HepG2 (cell line): ENCODE results near the gene DNAJC30. TPM values are rescaled to one million over a fixed set of nuclear protein-coding genes. Genes with fewer than 3 reads are reported as not detected.

ENCODE experiments used
- ATAC-seq: fragments of 200-7000 bp; cut with Tn5 transposase; 3 replicates; pipeline ENCODE4 v1.9.1; 2020; ENCODE audit warnings: mild to moderate bottlenecking, moderate library complexity
- BruUV-seq: library from RNA; stranded (reverse); fragments of 400-500 nt; replicated peaks from 2 replicates; lab custom pipeline; 2021; lab: Mats Ljungman, UMichigan
- CTCF ChIA-PET: fragments of 300-600 bp; formaldehyde crosslinking; extraction: SDS; loops from one replicate; lab custom pipeline; 2021; ENCODE audit warnings: low total read pairs, inconsistent platforms, low intra/inter-chr PET ratio; lab: Yijun Ruan, JAX
- POLR2A ChIA-PET: fragments of 350-600 bp; sonication (Branson Sonifier 250); formaldehyde crosslinking; loops from one replicate; lab custom pipeline; 2020; ENCODE audit warnings: antibody characterized with exemption, inconsistent platforms; lab: Yijun Ruan, JAX
- DNase-seq: peaks from one replicate; pipeline ENCODE4 v3.0.0-alpha.2; 2015; ENCODE audit warnings: low spot score
- FAIRE-seq: peaks from 3 replicates; lab custom pipeline; 2011; peaks lifted over from hg19 to GRCh38; lab: Jason Lieb, UNC
- H2AFZ ChIP-seq: one replicate; pipeline ENCODE4 v1.6.1; 2011; ENCODE audit warnings: low read length, inconsistent platforms
- H3K27ac ChIP-seq: fragments of 300-600 bp; 3 replicates; pipeline ENCODE4 v1.8.0; 2011; ENCODE audit warnings: mixed run types, mild to moderate bottlenecking, mixed read lengths, low read length, inconsistent platforms; ENCODE audit not compliant: insufficient read depth; ENCODE audit errors: extremely low read length
- H3K27me3 ChIP-seq, 2 experiments: fragments of 200-600 bp in 1 of 2; 2 replicates in 1 of 2; 3 replicates in 1 of 2; pipeline versions ENCODE4 v1.6.0 to v1.8.0; 2011; ENCODE audit warnings: low read length in 2 of 2, mild to moderate bottlenecking in 2 of 2, moderate library complexity in 2 of 2, inconsistent platforms in 1 of 2; ENCODE audit not compliant: insufficient read depth in 2 of 2, control insufficient read depth in 1 of 2
- H3K36me3 ChIP-seq, 2 experiments: fragments of 200-600 bp in 1 of 2; replicated peaks in 1 of 2; 2 replicates in 1 of 2; 3 replicates in 1 of 2; pipeline versions ENCODE4 v1.5.1 to v1.8.0; 2011; ENCODE audit warnings: low read length in 2 of 2, inconsistent platforms in 1 of 2; ENCODE audit not compliant: insufficient read depth in 2 of 2, control insufficient read depth in 1 of 2
- H3K4me1 ChIP-seq: 2 replicates; pipeline ENCODE4 v1.5.1; 2012; ENCODE audit warnings: low read length, inconsistent platforms; ENCODE audit not compliant: insufficient read depth
- H3K4me2 ChIP-seq: 2 replicates; pipeline ENCODE4 v1.6.0; 2011; ENCODE audit warnings: low read depth, low read length, inconsistent platforms
- H3K4me3 ChIP-seq, 3 experiments: fragments of 200-600 bp in 1 of 3; sonication (generic), shearing (Covaris generic) in 1 of 3; replicated peaks in 1 of 3; 2 replicates each; pipeline ENCODE4 v1.5.1; 2011 to 2016; ENCODE audit warnings: low read length in 3 of 3, inconsistent platforms in 2 of 3, low read depth in 2 of 3, mild to moderate bottlenecking in 2 of 3, control low read depth in 1 of 3, mixed read lengths in 1 of 3; ENCODE audit not compliant: insufficient read depth in 1 of 3
- H3K79me2 ChIP-seq: one replicate; pipeline ENCODE4 v1.6.1; 2011; ENCODE audit warnings: low read length, inconsistent platforms; ENCODE audit not compliant: insufficient read depth
- H3K9ac ChIP-seq: 2 replicates; pipeline ENCODE4 v1.6.0; 2011; ENCODE audit warnings: mild to moderate bottlenecking, low read depth, low read length, inconsistent platforms; ENCODE audit not compliant: insufficient read depth
- H3K9me3 ChIP-seq: 2 replicates; pipeline ENCODE4 v1.5.1; 2012; ENCODE audit warnings: mild to moderate bottlenecking, low read length
- H4K20me1 ChIP-seq: 2 replicates; pipeline ENCODE4 v1.6.0; 2011; ENCODE audit warnings: inconsistent platforms, mild to moderate bottlenecking, low read length, moderate library complexity; ENCODE audit not compliant: insufficient read depth
- ERF ChIP-seq: IDR thresholded peaks from 2 replicates; pipeline ENCODE4 v1.6.1; 2018; ENCODE audit warnings: missing biosample characterization, missing genetic modification reagents
- KAT2B ChIP-seq: fragments of 150-350 bp; IDR thresholded peaks from 2 replicates; pipeline ENCODE4 v1.6.1; 2014; ENCODE audit warnings: low read depth, low read length, borderline replicate concordance
- ZFP1 ChIP-seq: IDR thresholded peaks from 2 replicates; pipeline ENCODE4 v1.6.1; 2016
- ZNF333 ChIP-seq: sonication (generic); formaldehyde crosslinking; IDR thresholded peaks from 2 replicates; pipeline ENCODE4 v1.4.0; 2020; ENCODE audit warnings: mild to moderate bottlenecking, missing genetic modification reagents, borderline replicate concordance
- ZNF589 ChIP-seq: sonication (generic); formaldehyde crosslinking; conservative IDR thresholded peaks from 2 replicates; pipeline ENCODE4 v1.8.0; 2022; ENCODE audit warnings: mild to moderate bottlenecking, moderate library complexity, missing genetic modification reagents
- ZNF737 ChIP-seq: sonication (generic); formaldehyde crosslinking; IDR thresholded peaks from 2 replicates; pipeline ENCODE4 v1.5.0; 2020; ENCODE audit warnings: missing genetic modification reagents, mild to moderate bottlenecking, borderline replicate concordance
- WGBS: methylation state at CpG from one replicate; pipeline ENCODE4 v1.1.6; 2017; ENCODE audit warnings: low lambda C conversion rate; 5-methylcytosine and 5-hydroxymethylcytosine counted together
- in situ Hi-C: cut with HindIII; loops from 2 replicates; pipeline ENCODE4 v1.10.0; 2017; ENCODE audit warnings: low pct_unique_long_range_greater_than_20kb; ENCODE audit not compliant: extremely low pct_ligation_motif_present
- intact Hi-C: fragments of 100-400 bp; cut with micrococcal nuclease; formaldehyde crosslinking; loops from one replicate; pipeline ENCODE4 v1.10.0; 2022; ENCODE audit not compliant: unreplicated experiment
- polyA plus RNA-seq, 8 experiments: library from polyadenylated mRNA; depleted of rRNA in 3 of 8; stranded (reverse) in 7 of 8; unstranded in 1 of 8; fragments of >200 nt; fragmentation: Illumina TruSeq in 4 of 8; extraction: Trizol in 4 of 8; gene quantifications; 2 replicates each; pipeline versions ENCODE4 v1.2.1 to v1.2.3, GENCODE V29; 2011 to 2016; ENCODE audit warnings: low read depth in 4 of 8, missing spikeins in 1 of 8, mixed read lengths in 1 of 8; ENCODE audit not compliant: insufficient read depth in 1 of 8
- total RNA-seq, 5 experiments: library from RNA; depleted of rRNA; stranded (reverse); fragments of >200 nt; fragmentation: Illumina TruSeq; extraction: Trizol; gene quantifications; 2 replicates each; pipeline ENCODE4 v1.2.3, GENCODE V29; 2016; ENCODE audit warnings: low read depth in 1 of 5
- TF ChIP-seq, protein P1 (sequence below): IDR thresholded peaks from 2 replicates; pipeline ENCODE4 v1.6.1; 2016; ENCODE audit warnings: control low read depth
- TF ChIP-seq, protein P2 (sequence below): sonication (generic); formaldehyde crosslinking; IDR thresholded peaks from 2 replicates; pipeline ENCODE4 v1.9.0; 2021; ENCODE audit warnings: missing genetic modification reagents, borderline replicate concordance
- TF ChIP-seq, protein P3 (sequence below): sonication (generic); formaldehyde crosslinking; conservative IDR thresholded peaks from 2 replicates; pipeline ENCODE4 v1.4.0; 2020; ENCODE audit warnings: missing genetic modification reagents

Gene DNAJC30
- total and polyA plus RNA-seq, 2 of the 13 experiments (the other 11 are each of a cell fraction or from before 2014, with no cell fraction given), result 3.3 to 3.8 TPM

DNA sequence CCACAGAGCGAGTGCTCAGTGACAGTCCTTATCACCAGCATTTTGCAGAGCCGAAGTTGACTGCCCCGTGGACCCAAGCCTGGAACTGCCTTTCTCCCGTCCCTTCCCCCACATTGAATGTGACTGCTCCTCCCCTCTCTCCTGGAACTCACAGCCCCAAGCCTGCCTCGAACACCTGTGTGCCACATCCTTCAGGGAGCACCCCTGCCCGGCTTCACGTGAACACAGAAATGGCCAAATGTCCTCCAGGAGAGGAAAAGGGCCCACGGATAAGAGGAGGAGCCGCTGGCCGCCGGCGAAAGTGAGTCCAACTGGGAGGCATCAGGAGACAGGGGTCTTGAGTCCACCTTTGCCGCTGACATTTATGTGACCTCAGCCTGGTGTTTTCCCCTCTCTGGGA lies 20.0 kb upstream of the DNAJC30 start:
- POLR2A ChIA-PET, result interaction anchor here (1.4 kb wide), 1 partner anchor 13 kb away, joined by 4 read pairs; no protein-coding TSS in a partner anchor

More for the DNA sequence above, 20.0 kb upstream of the DNAJC30 start:
- TF ChIP-seq KAT2B (no peak), ZNF589 (CRISPR knock-in tag) (no peak), ERF (CRISPR knock-in tag) (no peak), ZNF333 (CRISPR knock-in tag) (no peak), ZFP1 (no peak), ZNF737 (CRISPR knock-in tag) (no peak)
- TF ChIP-seq, protein P1, sequence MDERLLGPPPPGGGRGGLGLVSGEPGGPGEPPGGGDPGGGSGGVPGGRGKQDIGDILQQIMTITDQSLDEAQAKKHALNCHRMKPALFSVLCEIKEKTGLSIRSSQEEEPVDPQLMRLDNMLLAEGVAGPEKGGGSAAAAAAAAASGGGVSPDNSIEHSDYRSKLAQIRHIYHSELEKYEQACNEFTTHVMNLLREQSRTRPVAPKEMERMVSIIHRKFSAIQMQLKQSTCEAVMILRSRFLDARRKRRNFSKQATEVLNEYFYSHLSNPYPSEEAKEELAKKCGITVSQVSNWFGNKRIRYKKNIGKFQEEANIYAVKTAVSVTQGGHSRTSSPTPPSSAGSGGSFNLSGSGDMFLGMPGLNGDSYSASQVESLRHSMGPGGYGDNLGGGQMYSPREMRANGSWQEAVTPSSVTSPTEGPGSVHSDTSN (CRISPR knock-in tag), result no peak
- TF ChIP-seq, protein P2, sequence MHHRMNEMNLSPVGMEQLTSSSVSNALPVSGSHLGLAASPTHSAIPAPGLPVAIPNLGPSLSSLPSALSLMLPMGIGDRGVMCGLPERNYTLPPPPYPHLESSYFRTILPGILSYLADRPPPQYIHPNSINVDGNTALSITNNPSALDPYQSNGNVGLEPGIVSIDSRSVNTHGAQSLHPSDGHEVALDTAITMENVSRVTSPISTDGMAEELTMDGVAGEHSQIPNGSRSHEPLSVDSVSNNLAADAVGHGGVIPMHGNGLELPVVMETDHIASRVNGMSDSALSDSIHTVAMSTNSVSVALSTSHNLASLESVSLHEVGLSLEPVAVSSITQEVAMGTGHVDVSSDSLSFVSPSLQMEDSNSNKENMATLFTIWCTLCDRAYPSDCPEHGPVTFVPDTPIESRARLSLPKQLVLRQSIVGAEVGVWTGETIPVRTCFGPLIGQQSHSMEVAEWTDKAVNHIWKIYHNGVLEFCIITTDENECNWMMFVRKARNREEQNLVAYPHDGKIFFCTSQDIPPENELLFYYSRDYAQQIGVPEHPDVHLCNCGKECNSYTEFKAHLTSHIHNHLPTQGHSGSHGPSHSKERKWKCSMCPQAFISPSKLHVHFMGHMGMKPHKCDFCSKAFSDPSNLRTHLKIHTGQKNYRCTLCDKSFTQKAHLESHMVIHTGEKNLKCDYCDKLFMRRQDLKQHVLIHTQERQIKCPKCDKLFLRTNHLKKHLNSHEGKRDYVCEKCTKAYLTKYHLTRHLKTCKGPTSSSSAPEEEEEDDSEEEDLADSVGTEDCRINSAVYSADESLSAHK (CRISPR knock-in tag), result no peak
- TF ChIP-seq, protein P3, sequence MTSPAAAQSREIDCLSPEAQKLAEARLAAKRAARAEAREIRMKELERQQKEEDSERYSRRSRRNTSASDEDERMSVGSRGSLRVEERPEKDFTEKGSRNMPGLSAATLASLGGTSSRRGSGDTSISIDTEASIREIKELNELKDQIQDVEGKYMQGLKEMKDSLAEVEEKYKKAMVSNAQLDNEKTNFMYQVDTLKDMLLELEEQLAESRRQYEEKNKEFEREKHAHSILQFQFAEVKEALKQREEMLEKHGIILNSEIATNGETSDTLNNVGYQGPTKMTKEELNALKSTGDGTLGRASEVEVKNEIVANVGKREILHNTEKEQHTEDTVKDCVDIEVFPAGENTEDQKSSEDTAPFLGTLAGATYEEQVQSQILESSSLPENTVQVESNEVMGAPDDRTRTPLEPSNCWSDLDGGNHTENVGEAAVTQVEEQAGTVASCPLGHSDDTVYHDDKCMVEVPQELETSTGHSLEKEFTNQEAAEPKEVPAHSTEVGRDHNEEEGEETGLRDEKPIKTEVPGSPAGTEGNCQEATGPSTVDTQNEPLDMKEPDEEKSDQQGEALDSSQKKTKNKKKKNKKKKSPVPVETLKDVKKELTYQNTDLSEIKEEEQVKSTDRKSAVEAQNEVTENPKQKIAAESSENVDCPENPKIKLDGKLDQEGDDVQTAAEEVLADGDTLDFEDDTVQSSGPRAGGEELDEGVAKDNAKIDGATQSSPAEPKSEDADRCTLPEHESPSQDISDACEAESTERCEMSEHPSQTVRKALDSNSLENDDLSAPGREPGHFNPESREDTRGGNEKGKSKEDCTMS (CRISPR knock-in tag), result no peak
- TF ChIP-seq, all 625 proteins: peak for 0
- no peaks in the 10 kb centered on the region for H3K9me3 ChIP-seq
- CTCF ChIA-PET, result no interaction called here
- no TSS peak for BruUV-seq
- FAIRE-seq, result no peak
- peaks cover 5% of the 10 kb centered on the region; the same call in 1 of the 2 replicates for H4K20me1 ChIP-seq
- no peak for ATAC-seq
- H3K9ac ChIP-seq, result no peak overlapping the region
- intact Hi-C loops (no loop called here), in situ Hi-C loops (no loop called here)
- 90% methylated on average over 13 of the region's 13 CpGs for WGBS
- no peak overlapping the region for H2AFZ ChIP-seq
- no peaks in the 10 kb centered on the region for H3K79me2 ChIP-seq
- no peak overlapping the region for H3K27ac ChIP-seq
- no peak for DNase-seq
- peaks cover 6 to 14% of the 10 kb centered on the region in 2 experiments; a peak in 4 of 5 replicates for H3K36me3 ChIP-seq
- no peak overlapping the region for H3K4me3 ChIP-seq
- peaks cover 15% of the 10 kb centered on the region for H3K4me1 ChIP-seq
- no peaks in the 10 kb centered on the region for H3K27me3 ChIP-seq
- no peak overlapping the region for H3K4me2 ChIP-seq
